Nephron progenitor cell (in vitro differentiated cells): ENCODE results near the gene STON1.
A peak's percentile ranks its signal among the peaks of the same experiment; 100 is the strongest.

Experiments used
- DNase-seq: peaks from one replicate; pipeline ENCODE4 v3.0.0; 2021
- H3K27ac Mint-ChIP-seq: 2 replicates; pipeline ENCODE4 v1.8.0; 2021; ENCODE audit warnings: mild to moderate bottlenecking, moderate library complexity, mixed read lengths
- H3K27me3 Mint-ChIP-seq: 2 replicates; pipeline ENCODE4 v1.8.0; 2021; ENCODE audit warnings: mild to moderate bottlenecking, low read depth, mixed read lengths; ENCODE audit not compliant: poor library complexity
- H3K36me3 Mint-ChIP-seq: 2 replicates; pipeline ENCODE4 v1.8.0; 2021; ENCODE audit warnings: low read depth, mixed read lengths
- H3K4me1 Mint-ChIP-seq: 2 replicates; pipeline ENCODE4 v1.8.0; 2021; ENCODE audit warnings: mixed read lengths
- H3K4me3 Mint-ChIP-seq: 2 replicates; pipeline ENCODE4 v1.8.0; 2021; ENCODE audit warnings: mild to moderate bottlenecking, moderate library complexity, mixed read lengths
- H3K9me3 Mint-ChIP-seq: 2 replicates; pipeline ENCODE4 v1.8.0; 2021; ENCODE audit warnings: mild to moderate bottlenecking, moderate library complexity, mixed read lengths
- CTCF ChIP-seq: fragments of 200-600 bp; sonication (generic); IDR thresholded peaks from 2 replicates; pipeline ENCODE4 v1.5.0; 2021; ENCODE audit warnings: antibody characterized with exemption

STON1 gene

GRCh38 chr2:48483916-48484315 lies 46.0 kb upstream of the STON1 start:
- peaks cover 42% of the 10 kb centered on the region for H3K36me3 Mint-ChIP-seq
- no peak for TF ChIP-seq CTCF
- peaks cover 6% of the 10 kb centered on the region for H3K4me1 Mint-ChIP-seq
- no peak overlapping the region for H3K27ac Mint-ChIP-seq
- H3K4me3 Mint-ChIP-seq, result no peak overlapping the region
- no peak for DNase-seq
- no peaks in the 10 kb centered on the region for H3K9me3 Mint-ChIP-seq
- H3K27me3 Mint-ChIP-seq, result no peaks in the 10 kb centered on the region

GRCh38 chr2:48488545-48488944 lies 41.4 kb upstream of the STON1 start:
- Mint-ChIP-seq H3K27ac (no peak overlapping the region), H3K27me3 (no peaks in the 10 kb centered on the region), H3K4me1 (peaks cover 6% of the 10 kb centered on the region), H3K4me3 (no peak overlapping the region), H3K36me3 (peaks cover 36% of the 10 kb centered on the region), H3K9me3 (no peaks in the 10 kb centered on the region)
- TF ChIP-seq CTCF, result no peak
- no peak for DNase-seq

- H3K27me3 Mint-ChIP-seq, result no peaks in the 10 kb centered on the region
- DNase-seq, result no peak
- TF ChIP-seq CTCF, result no peak
- no peaks in the 10 kb centered on the region for H3K9me3 Mint-ChIP-seq
- H3K36me3 Mint-ChIP-seq, result peaks cover 68% of the 10 kb centered on the region
- H3K4me1 Mint-ChIP-seq, result peaks cover 4% of the 10 kb centered on the region
- no peak overlapping the region for H3K4me3 Mint-ChIP-seq
- H3K27ac Mint-ChIP-seq, result peak overlapping the region; percentile 30
Measured at GRCh38 chr2:48496849-48497248, 33.1 kb upstream of the STON1 start.

- Mint-ChIP-seq H3K9me3 (no peaks in the 10 kb centered on the region), H3K4me3 (no peak overlapping the region), H3K27ac (no peak overlapping the region), H3K4me1 (peaks cover 14% of the 10 kb centered on the region), H3K36me3 (peaks cover 48% of the 10 kb centered on the region), H3K27me3 (no peaks in the 10 kb centered on the region)
- no peak for TF ChIP-seq CTCF
- DNase-seq, result no peak
Measured at GRCh38 chr2:48504647-48505327, 25.2 kb upstream of the STON1 start.

- peaks cover 44% of the 10 kb centered on the region for H3K36me3 Mint-ChIP-seq
- no peak overlapping the region for H3K27ac Mint-ChIP-seq
- H3K4me1 Mint-ChIP-seq, result peaks cover 19% of the 10 kb centered on the region
- no peak for DNase-seq
- no peaks in the 10 kb centered on the region for H3K27me3 Mint-ChIP-seq
- no peak for TF ChIP-seq CTCF
- no peak overlapping the region for H3K4me3 Mint-ChIP-seq
- no peaks in the 10 kb centered on the region for H3K9me3 Mint-ChIP-seq
Measured at GRCh38 chr2:48507111-48507510, 22.8 kb upstream of the STON1 start.

GRCh38 chr2:48508461-48509124 lies 21.4 kb upstream of the STON1 start:
- no peaks in the 10 kb centered on the region for H3K27me3 Mint-ChIP-seq
- DNase-seq, result no peak
- H3K36me3 Mint-ChIP-seq, result peaks cover 53% of the 10 kb centered on the region
- H3K9me3 Mint-ChIP-seq, result no peaks in the 10 kb centered on the region
- peak overlapping the region; percentile 49 for H3K4me3 Mint-ChIP-seq
- H3K4me1 Mint-ChIP-seq, result peaks cover 25% of the 10 kb centered on the region
- no peak for TF ChIP-seq CTCF
- peak overlapping the region; percentile 48 for H3K27ac Mint-ChIP-seq
